IPS-18c (cell line): Measurements from ENCODE around the gene PDGFRB.

Experiments
- H3K4me3 ChIP-seq: 2 replicates; pipeline ENCODE4 v1.7.0; 2013; ENCODE audit warnings: low read depth, mild to moderate bottlenecking, low read length, moderate library complexity; ENCODE audit not compliant: insufficient read depth
- H3K9me3 ChIP-seq: one replicate; pipeline ENCODE4 v1.6.1; 2013; ENCODE audit warnings: mild to moderate bottlenecking, low read length, moderate library complexity; ENCODE audit not compliant: control insufficient read depth, insufficient read depth

PDGFRB gene

DNA sequence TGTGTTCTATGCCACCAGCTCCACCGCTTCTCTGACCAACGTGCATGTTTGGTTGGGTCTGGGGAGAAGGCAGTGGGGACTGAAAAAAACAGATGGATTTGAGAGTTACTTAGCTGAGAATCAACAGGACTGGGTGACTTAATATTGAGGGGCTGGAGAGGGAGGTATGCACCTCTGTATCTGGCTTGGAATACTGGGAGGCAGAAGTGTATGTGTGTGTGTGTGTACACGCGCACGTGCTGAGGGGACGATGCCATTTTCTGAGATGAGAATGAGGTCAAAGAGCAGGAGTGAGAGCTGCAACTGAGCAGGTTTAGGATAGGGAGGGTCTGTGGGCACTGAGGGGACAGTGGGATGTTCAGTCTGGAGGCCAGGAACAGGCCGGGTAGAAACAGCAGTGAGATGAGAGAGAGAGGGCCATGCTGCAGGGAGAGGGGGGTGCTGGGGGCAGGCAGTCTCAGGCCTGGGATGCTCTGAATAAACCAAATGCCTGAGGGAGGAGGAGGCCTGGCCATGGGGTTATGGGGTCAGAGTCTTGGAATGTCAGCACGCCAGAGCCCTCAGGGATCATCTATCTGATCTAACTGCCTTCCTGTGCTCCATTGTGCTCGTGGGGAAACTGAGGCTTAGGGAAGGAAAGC, 14.0 kb downstream of the PDGFRB start:
- H3K4me3 ChIP-seq, result no peak overlapping the region

DNA sequence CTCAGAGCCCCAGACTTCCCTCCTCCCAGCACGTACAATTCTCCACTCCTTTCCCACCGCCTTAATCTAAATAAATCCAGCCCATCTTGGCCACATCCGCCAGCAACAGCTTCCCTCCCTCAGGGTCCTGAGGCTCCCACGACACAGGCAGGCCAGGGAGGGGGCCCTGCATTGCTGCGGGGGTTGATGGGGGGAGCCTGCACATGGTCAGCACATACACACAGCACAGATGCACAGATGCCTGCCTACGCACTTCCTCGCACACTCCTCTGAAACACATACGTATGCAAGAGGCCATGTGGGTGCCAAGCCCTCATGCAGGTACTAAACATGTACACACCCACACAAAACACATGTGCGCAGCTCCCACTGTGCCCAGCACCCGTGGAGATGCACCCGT, 14.8 kb downstream of the PDGFRB start:
- Histone ChIP-seq H3K9me3 (no peaks in the 10 kb centered on the region), H3K4me3 (no peak overlapping the region)

More for the DNA sequence above, 14.0 kb downstream of the PDGFRB start:
- no peaks in the 10 kb centered on the region for H3K9me3 ChIP-seq

DNA sequence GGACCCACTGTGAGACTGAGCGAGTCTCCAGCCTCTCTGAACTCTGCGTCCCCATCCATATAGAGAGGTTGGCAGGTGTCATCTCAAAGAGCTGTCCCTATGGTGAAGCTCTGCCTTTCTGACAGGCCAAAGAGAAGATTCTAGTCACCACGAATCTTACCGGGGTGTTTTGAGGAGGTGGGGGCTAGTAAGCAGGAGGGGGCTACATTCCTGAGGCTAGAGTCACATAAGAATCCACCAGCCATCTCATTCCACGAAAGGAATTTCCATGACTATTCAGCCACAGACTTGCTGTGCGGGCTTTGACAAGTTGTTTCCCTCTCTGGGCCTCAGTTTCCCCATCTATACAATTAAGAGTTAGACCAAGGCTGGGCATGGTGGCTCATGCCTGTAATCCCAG, 16.3 kb downstream of the PDGFRB start:
- H3K4me3 ChIP-seq, result no peak overlapping the region
- H3K9me3 ChIP-seq, result no peaks in the 10 kb centered on the region

GRCh38 chr5:150138551-150139265, 16.9 kb downstream of the PDGFRB start:
- no peaks in the 10 kb centered on the region for H3K9me3 ChIP-seq
- H3K4me3 ChIP-seq, result no peak overlapping the region

DNA sequence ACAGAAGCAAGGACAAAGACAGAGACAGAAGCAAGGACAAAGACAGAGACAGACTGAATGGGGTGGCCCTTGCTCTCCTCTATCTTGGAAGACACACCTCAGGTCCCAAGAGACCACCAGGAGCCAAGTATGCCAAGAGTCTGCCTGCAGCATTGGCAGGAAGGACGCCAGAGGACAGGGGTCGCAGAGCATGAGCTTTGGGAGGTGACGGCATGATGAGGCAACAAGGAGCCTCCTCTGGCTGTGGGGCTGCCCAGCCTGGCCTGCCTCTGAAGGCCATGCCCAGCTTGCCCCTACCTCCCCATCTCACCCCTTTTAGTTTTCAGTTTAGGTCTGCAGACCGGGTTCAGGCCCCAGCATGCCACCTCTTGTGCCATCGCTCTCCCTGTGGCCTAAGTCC, 17.6 kb downstream of the PDGFRB start:
- H3K9me3 ChIP-seq, result no peaks in the 10 kb centered on the region
- no peak overlapping the region for H3K4me3 ChIP-seq

DNA sequence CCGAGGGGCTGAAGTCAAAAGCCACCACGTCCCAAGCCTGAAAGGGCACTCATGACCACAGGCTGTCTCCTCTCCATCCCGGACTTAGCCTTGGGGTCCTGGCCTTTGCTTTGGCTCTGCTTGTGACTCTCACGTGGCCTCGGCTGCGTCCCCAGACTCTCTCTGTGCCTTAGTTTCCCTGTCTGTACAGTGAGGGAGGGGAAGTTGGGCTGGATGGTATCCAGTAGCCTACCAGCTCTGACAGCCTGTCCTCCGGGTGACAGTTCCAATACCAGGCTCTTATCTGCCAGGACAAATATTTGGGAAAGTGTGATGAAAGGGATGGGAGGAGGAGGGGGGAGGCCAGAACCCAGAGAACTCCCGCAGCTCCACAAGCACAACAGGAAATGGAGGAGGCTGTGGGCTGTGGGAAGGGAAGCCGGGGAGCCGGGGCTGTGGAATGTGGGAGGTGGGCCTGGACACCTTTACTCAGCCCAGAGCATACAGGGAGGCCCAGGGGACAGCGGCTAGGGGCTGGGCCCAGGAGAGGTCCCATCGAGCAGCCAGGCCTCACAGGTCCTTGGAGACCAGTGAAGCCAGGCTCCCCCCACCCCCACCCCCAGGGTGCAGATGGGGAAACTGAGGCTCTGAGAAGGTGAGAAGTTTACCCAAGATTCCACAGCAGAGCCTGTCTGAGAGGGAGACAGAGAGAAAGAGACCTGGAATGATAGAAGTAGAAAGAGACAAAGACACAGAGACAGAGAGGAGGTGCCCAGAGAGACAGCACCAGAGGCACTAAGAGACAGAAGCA, 18.3 kb downstream of the PDGFRB start:
- Histone ChIP-seq H3K9me3 (no peaks in the 10 kb centered on the region), H3K4me3 (no peak overlapping the region)

GRCh38 chr5:150136305-150137167, 19.1 kb downstream of the PDGFRB start:
- no peak overlapping the region for H3K4me3 ChIP-seq
- no peaks in the 10 kb centered on the region for H3K9me3 ChIP-seq

GRCh38 chr5:150135557-150136304, 19.9 kb downstream of the PDGFRB start:
- Histone ChIP-seq H3K4me3 (no peak overlapping the region), H3K9me3 (no peaks in the 10 kb centered on the region)

GRCh38 chr5:150134198-150134588, 21.5 kb downstream of the PDGFRB start:
- Histone ChIP-seq H3K4me3 (no peak overlapping the region), H3K9me3 (no peaks in the 10 kb centered on the region)

GRCh38 chr5:150133581-150134197, 22.0 kb downstream of the PDGFRB start:
- Histone ChIP-seq H3K4me3 (no peak overlapping the region), H3K9me3 (no peaks in the 10 kb centered on the region)

DNA sequence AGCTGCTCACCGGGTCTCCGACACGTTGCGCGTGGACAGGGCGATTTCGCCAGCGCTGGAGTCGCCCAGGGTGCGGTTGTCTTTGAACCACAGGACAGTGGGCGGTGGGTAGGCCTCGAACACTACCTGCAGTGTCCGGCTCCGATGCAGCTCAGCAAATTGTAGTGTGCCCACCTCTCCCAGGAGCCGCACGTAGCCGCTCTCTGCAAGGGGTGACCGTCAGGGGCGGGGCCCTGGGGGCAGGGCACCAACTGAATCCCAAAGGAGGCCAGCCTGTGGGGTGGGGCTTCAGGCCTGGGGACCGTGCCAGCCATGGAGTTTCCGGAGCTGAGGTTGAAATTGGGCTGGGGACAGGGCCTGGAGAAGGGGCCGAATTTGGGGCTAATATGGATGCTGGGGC, 22.9 kb downstream of the PDGFRB start:
- Histone ChIP-seq H3K4me3 (no peak overlapping the region), H3K9me3 (no peaks in the 10 kb centered on the region)

DNA sequence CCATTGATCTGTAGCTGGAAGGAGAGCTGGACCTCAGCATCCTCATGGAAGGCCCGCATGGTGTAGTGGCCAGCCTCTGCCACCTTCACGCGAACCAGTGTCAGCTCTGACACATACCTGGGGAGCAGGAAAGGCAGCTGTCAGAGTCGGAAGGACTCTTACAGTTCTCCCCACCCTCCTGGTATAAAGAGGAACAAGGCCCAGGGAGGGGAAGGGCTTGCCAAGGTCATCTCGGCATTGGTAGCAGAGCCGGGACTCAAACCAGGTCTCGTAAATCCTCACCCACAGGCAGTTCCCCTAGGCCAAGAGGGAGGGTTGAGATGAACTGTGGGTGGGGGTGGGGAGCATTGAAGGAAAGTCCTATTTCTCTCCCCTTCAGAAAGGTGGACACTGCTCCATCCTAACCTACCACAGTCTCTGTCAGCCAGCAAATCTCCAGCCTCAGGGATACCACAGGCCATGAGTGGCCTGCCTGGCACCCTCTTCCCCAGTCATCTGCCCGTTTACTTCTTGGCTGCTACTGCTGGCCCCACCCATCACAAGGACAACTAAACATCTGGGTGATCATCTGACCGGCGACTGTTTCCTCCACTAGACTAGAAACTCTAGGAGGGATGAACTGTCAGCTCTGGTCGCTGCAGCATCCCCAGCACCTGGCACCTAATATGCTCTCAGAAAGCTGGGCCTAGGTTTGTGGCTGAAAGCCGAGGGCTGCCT, 23.5 kb downstream of the PDGFRB start:
- Histone ChIP-seq H3K9me3 (no peaks in the 10 kb centered on the region), H3K4me3 (no peak overlapping the region)

DNA sequence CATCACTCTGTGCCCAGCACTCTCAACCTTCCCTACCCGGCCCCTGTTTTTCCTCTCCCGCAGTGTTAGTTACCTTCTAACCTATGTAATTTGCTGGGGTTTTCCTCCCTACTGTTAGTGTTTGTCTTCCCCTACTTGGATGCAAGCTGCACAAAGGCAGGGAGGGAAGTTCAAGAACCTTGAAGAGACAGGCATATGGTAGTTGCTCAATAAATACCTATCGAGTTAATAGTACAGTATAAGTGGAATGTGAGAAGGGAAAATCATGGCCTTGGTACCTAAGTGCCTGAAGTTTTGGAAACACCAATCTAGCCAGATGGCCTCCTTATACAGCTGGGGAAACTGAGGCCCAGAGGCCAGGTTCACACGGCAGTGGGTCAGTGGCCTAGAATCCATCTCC, 24.2 kb downstream of the PDGFRB start:
- Histone ChIP-seq H3K4me3 (no peak overlapping the region), H3K9me3 (no peaks in the 10 kb centered on the region)

DNA sequence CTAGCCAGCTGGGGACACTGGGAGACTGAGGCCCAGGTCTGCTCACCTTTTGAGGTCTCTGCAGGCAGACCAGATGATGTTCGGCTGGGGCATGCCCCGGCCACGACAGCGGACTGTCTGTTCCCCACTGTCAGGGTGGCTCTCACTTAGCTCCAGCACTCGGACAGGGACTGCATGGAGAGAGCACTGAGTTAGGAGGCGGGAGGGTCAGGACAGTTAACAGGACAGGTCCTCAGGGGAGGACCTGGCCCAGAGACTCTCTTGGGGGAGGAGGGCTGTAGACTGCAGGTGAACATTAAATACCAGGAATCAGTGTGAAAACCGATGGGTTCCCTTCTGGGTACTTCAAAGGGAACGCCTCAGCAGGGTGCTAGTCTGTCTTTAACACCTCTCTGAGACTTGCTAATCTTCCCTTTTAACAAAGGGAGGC, 25.1 kb downstream of the PDGFRB start:
- Histone ChIP-seq H3K9me3 (no peaks in the 10 kb centered on the region), H3K4me3 (no peak overlapping the region)

- no peaks in the 10 kb centered on the region for H3K9me3 ChIP-seq
- H3K4me3 ChIP-seq, result no peak overlapping the region
Measured at GRCh38 chr5:150129813-150130492, 25.7 kb downstream of the PDGFRB start.
